Measurements from ENCODE around the gene MUC13. TPM values are rescaled to one million over a fixed set of nuclear protein-coding genes. Genes with fewer than 3 reads are reported as not detected.
A peak's percentile ranks its signal among the peaks of the same experiment; 100 is the strongest.

The MUC13 gene
- not detected for polyA plus RNA-seq

GRCh38 chr3:124934577-124934976 lies at the start of gene MUC13:
Gene MUC13 (minus strand): TSS chr3:124934751. CDS start chr3:124934712, 39 bp downstream.
- Mint-ChIP-seq H3K9me3 (peaks cover 0 to 1% (median 0%) of the 10 kb centered on the region in 6 donors), H3K4me3 (no peak within 1 kb of the TSS), H3K27me3 (ENCODE audit: low read depth in 3 of 3) (peaks cover 0 to 11% (median 6%) of the 10 kb centered on the region in 3 donors), H3K36me3 (no peaks in the 10 kb centered on the region), H3K27ac (no peak within 1 kb of the TSS), H3K4me1 (no peaks in the 10 kb centered on the region)
- no peak for DNase-seq

GRCh38 chr3:124982855-124983254 lies 48.3 kb upstream of the MUC13 start:
- H3K36me3 Mint-ChIP-seq: peaks cover 11 to 34% (median 16%) of the 10 kb centered on the region in 3 donors
- no peaks in the 10 kb centered on the region for H3K9me3 Mint-ChIP-seq
- peaks cover 26 to 39% of the 10 kb centered on the region in 2 donors for H3K4me1 Mint-ChIP-seq
- H3K4me3 Mint-ChIP-seq: no peak overlapping the region
- H3K27me3 Mint-ChIP-seq (ENCODE audit: low read depth in 3 of 3): peaks cover 0 to 3% (median 3%) of the 10 kb centered on the region in 3 donors
- H3K27ac Mint-ChIP-seq: peak overlapping the region in 5 of 6 donors; percentile 28 to 66 (median 62)
- DNase-seq: no peak

DNA sequence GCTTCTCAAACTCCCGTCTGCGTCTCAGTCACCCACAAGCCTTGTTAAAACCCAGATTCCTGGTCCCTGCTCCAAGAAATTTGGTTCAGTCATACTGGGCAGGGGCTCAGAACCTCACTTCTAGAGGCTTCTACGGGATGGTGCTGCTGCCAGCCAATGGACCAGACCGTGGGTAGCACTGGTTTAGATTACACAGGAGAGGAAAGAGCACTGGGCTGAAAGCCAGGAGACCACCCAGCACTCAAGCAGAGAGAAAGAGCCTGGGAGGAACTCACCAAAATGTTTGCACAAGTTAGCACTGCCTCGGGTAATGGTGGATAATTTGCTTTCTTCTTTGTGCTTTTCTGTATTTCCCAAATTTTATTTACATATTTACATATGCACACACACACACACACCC lies 46.9 kb upstream of the MUC13 start:
- Mint-ChIP-seq H3K9me3 (no peaks in the 10 kb centered on the region), H3K4me1 (peaks cover 38 to 52% of the 10 kb centered on the region in 2 donors), H3K27ac (peak overlapping the region in 3 of 6 donors; percentile 19 to 60 (median 44)), H3K36me3 (peaks cover 22 to 46% (median 26%) of the 10 kb centered on the region in 3 donors), H3K27me3 (ENCODE audit: low read depth in 3 of 3) (peaks cover 0 to 6% (median 3%) of the 10 kb centered on the region in 3 donors), H3K4me3 (no peak overlapping the region)
- DNase-seq: no peak

DNA sequence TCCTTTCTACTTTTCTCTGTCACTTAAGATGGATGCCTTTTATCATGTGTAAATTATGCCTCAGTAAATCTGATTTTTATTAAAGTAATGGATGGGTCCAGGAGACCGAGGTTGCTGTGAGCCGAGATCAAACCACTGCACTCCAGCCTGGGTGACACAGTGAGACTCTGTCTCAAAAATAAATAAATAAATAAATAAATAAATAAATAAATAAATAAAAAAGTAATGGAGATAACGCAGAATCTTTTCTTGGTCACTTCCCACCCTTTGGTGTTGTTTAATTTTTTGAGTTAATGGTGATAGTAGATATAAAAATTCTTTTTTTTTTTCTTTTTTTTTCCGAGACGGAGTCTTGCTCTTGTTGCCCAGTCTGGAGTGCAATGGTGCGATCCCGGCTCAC lies 44.1 kb upstream of the MUC13 start:
- no peak for DNase-seq
- no peak overlapping the region for H3K4me3 Mint-ChIP-seq
- H3K27ac Mint-ChIP-seq: no peak overlapping the region
- H3K9me3 Mint-ChIP-seq: no peaks in the 10 kb centered on the region
- peaks cover 49 to 69% of the 10 kb centered on the region in 2 donors for H3K4me1 Mint-ChIP-seq
- peaks cover 16 to 46% (median 21%) of the 10 kb centered on the region in 3 donors for H3K36me3 Mint-ChIP-seq
- H3K27me3 Mint-ChIP-seq (ENCODE audit: low read depth in 3 of 3): peaks cover 0 to 4% (median 3%) of the 10 kb centered on the region in 3 donors

DNA sequence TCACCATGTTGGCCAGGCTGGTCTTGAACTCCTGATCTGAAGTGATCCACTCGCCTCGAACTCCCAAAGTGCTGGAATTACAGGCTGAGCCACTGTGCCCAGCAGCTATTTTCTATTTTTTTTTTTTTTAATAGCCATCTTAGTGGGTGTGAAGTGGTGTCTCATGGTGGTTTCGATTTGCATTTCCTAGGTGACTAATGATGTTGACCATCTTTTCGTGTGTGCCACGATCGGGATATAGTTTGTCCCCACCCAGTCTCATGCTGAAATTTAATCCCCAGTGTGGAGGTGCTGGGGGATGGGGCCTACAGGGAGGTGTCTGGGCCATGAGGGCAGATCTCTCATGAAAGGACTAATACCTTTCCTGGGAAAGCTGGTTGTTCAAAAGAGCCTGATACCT lies 41.8 kb upstream of the MUC13 start:
- H3K4me1 Mint-ChIP-seq: peaks cover 40 to 50% of the 10 kb centered on the region in 2 donors
- peaks cover 23 to 39% (median 23%) of the 10 kb centered on the region in 3 donors for H3K36me3 Mint-ChIP-seq
- peak in 1 of 3 donors; percentile 6 for DNase-seq
- peak overlapping the region in 5 of 6 donors; percentile 40 to 82 (median 60) for H3K27ac Mint-ChIP-seq
- H3K27me3 Mint-ChIP-seq (ENCODE audit: low read depth in 3 of 3): peaks cover 0 to 3% (median 2%) of the 10 kb centered on the region in 3 donors
- H3K9me3 Mint-ChIP-seq: no peaks in the 10 kb centered on the region
- H3K4me3 Mint-ChIP-seq: peak overlapping the region in 2 of 5 donors; percentile 25 to 40

DNA sequence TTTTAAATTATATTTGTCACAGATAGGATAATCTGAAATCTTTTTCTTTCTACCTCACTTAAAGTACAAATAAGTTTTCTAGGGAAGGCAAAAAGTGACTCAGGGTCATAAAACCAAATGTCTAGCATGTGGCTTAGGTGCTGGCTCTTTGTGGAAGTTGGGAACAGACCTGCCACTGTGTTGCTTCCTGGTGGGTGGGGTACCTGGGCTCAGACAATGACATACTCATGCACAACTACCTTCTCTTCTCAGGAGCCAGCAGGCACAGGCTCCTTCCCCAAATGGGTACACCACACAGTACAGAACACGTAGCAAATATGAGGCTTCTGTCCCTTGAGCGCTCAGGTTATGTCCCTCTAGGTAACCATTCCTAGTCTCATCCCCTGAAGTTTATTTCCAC lies 40.1 kb upstream of the MUC13 start:
- Mint-ChIP-seq H3K36me3 (peaks cover 24 to 41% (median 30%) of the 10 kb centered on the region in 3 donors), H3K27ac (peak overlapping the region in 4 of 6 donors; percentile 0 to 59 (median 50)), H3K9me3 (no peaks in the 10 kb centered on the region), H3K27me3 (ENCODE audit: low read depth in 3 of 3) (peaks cover 0 to 3% (median 2%) of the 10 kb centered on the region in 3 donors), H3K4me1 (peaks cover 33 to 40% of the 10 kb centered on the region in 2 donors), H3K4me3 (no peak overlapping the region)
- DNase-seq: no peak

GRCh38 chr3:124973290-124973689 lies 38.7 kb upstream of the MUC13 start:
- no peak overlapping the region for H3K4me3 Mint-ChIP-seq
- no peak for DNase-seq
- H3K4me1 Mint-ChIP-seq: peaks cover 30 to 37% of the 10 kb centered on the region in 2 donors
- peak overlapping the region in 1 of 6 donors; percentile 2 for H3K27ac Mint-ChIP-seq
- H3K36me3 Mint-ChIP-seq: peaks cover 27 to 54% (median 34%) of the 10 kb centered on the region in 3 donors
- H3K9me3 Mint-ChIP-seq: no peaks in the 10 kb centered on the region
- H3K27me3 Mint-ChIP-seq (ENCODE audit: low read depth in 3 of 3): peaks cover 0 to 2% (median 1%) of the 10 kb centered on the region in 3 donors

GRCh38 chr3:124972457-124972856 lies 37.9 kb upstream of the MUC13 start:
- no peak overlapping the region for H3K27ac Mint-ChIP-seq
- H3K36me3 Mint-ChIP-seq: peaks cover 27 to 52% (median 32%) of the 10 kb centered on the region in 3 donors
- no peaks in the 10 kb centered on the region for H3K9me3 Mint-ChIP-seq
- DNase-seq: no peak
- peaks cover 27 to 36% of the 10 kb centered on the region in 2 donors for H3K4me1 Mint-ChIP-seq
- no peak overlapping the region for H3K4me3 Mint-ChIP-seq
- peaks cover 0 to 2% (median 1%) of the 10 kb centered on the region in 3 donors for H3K27me3 Mint-ChIP-seq (ENCODE audit: low read depth in 3 of 3)

- H3K27ac Mint-ChIP-seq: peak overlapping the region in 1 of 6 donors; percentile 3
- peaks cover 10 to 21% of the 10 kb centered on the region in 2 donors for H3K4me1 Mint-ChIP-seq
- no peak overlapping the region for H3K4me3 Mint-ChIP-seq
- H3K36me3 Mint-ChIP-seq: peaks cover 17 to 41% (median 24%) of the 10 kb centered on the region in 3 donors
- peaks cover 0 to 3% (median 0%) of the 10 kb centered on the region in 3 donors for H3K27me3 Mint-ChIP-seq (ENCODE audit: low read depth in 3 of 3)
- no peak for DNase-seq
- H3K9me3 Mint-ChIP-seq: no peaks in the 10 kb centered on the region
These were observed 35.6 kb upstream of the MUC13 start for GRCh38 chr3:124969963-124970722.

DNA sequence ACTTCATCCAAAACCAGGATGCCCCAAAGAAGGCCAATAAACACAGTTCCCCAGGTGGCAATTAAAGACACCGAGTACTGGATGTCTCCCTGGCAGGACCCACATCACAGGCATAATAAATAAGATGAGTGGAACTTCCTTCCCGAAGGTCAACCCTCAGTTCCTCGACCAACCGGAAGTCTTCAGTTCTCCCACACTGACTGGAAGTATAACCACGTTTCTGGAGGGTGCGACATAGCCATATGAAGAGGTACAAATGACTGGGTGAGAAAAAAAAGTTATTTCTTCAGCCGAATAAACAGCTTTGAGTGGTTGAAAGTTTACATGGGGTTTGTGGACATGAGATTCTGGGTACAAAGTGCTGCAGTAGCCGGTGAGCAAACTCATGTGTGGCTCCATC lies 34.6 kb upstream of the MUC13 start:
- no peak for DNase-seq
- Mint-ChIP-seq H3K27ac (peak overlapping the region in 1 of 6 donors; percentile 49), H3K9me3 (no peaks in the 10 kb centered on the region), H3K36me3 (peaks cover 17 to 34% (median 24%) of the 10 kb centered on the region in 3 donors), H3K27me3 (ENCODE audit: low read depth in 3 of 3) (peaks cover 0 to 3% (median 0%) of the 10 kb centered on the region in 3 donors), H3K4me3 (no peak overlapping the region), H3K4me1 (peaks cover under 1 to 11% of the 10 kb centered on the region in 2 donors)

DNA sequence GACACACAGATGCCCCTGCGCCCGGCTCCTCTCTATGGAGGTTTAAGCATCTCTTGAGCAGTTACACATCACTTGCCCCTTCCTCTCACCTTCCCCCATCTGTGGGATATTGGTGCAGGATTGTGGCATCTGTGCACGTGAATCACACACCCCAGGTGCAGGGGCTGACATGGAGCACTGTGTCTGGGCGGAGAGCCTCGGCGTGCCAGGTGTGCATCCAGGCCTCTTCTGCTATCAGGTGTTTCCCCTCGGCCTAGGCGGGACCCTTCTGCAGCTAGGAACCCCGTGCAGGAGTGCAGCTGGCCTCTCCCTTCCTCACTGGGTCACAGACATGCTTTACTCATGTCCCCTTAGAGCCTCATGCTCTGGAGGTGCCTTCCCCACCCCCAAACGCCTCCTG lies 33.4 kb upstream of the MUC13 start:
- Mint-ChIP-seq H3K4me3 (no peak overlapping the region), H3K9me3 (no peaks in the 10 kb centered on the region), H3K36me3 (peaks cover 17 to 32% (median 24%) of the 10 kb centered on the region in 3 donors), H3K4me1 (peaks cover 0 to 8% of the 10 kb centered on the region in 2 donors), H3K27me3 (ENCODE audit: low read depth in 3 of 3) (peaks cover 0 to 3% (median 0%) of the 10 kb centered on the region in 3 donors), H3K27ac (peak overlapping the region in 1 of 6 donors; percentile 42)
- DNase-seq: no peak

DNA sequence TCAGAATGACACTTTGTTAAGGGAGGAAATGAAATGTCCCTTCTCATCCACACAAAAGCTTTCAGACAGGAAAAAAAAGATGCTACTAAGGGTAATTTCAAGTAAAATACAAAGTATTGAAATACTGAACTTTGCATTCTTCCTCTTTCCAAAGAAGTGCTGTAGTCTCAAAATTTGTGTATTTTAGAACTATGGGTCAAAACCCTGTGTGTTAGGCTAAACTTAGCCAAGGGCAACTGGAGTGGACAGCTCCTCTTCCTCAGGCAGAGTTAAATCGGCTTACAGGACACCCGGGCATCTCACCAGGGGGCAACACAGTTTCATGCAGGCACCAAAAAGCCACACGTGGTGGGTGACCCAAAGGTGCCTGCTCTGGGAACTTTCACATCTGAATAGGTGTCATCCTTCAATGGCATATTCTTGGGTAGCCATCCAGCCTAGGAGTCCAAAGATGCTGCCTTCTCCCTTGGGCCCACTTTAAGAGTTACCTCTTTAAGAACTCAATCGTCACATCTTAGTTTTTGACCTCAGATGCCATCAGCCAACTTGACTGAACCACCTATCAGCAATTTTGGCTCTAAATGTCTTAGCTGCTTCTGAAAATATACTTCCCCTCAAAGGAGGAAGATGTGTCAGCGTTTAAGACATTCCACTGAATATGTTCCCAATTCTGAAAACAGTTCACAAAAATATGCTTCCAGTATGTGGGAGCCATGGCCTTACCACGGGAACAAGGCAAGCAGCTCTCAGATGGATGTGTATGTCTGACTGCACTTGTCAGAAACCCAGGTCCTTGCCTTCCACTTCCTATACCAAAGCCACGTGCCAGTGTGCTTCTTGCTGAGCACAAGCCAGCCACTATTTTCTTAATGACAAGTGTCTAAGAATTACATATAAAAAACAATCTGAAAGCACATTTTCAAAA lies 32.2 kb upstream of the MUC13 start:
- H3K27me3 Mint-ChIP-seq (ENCODE audit: low read depth in 3 of 3): peaks cover 0 to 3% (median 0%) of the 10 kb centered on the region in 3 donors
- peaks cover 11 to 25% (median 15%) of the 10 kb centered on the region in 3 donors for H3K36me3 Mint-ChIP-seq
- peaks cover 0 to 8% of the 10 kb centered on the region in 2 donors for H3K4me1 Mint-ChIP-seq
- H3K27ac Mint-ChIP-seq: peak overlapping the region in 5 of 6 donors; percentile 6 to 48 (median 39)
- no peak overlapping the region for H3K4me3 Mint-ChIP-seq
- no peaks in the 10 kb centered on the region for H3K9me3 Mint-ChIP-seq
- DNase-seq: no peak

DNA sequence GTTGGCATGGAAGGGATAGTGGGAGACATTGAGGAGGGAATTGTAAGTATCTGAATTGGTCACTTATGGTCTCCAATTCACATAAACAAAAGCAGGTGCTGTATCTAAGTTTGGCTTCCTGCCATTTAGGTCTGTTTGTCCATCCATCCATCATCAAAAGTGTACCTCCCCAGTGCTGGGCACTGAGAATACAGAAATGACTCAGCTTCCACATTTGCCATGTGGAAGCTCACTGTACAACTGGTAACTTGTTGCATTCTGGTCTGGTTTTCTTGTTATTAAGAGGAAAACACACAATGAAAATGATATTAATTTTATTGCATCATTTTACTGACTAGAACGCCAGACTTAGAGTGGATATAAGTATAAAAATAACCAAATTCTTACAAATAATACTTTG lies 30.9 kb upstream of the MUC13 start:
- Mint-ChIP-seq H3K4me3 (no peak overlapping the region), H3K36me3 (peaks cover 9 to 23% (median 9%) of the 10 kb centered on the region in 3 donors), H3K4me1 (peaks cover 0 to 8% of the 10 kb centered on the region in 2 donors), H3K27ac (peak overlapping the region in 1 of 6 donors; percentile 56), H3K9me3 (no peaks in the 10 kb centered on the region), H3K27me3 (ENCODE audit: low read depth in 3 of 3) (peaks cover 0 to 2% (median 0%) of the 10 kb centered on the region in 3 donors)
- DNase-seq: no peak

All from immature natural killer cell (primary cell).